Neural cell (in vitro differentiated cells): ENCODE results near the gene ASCL2. TPM values are rescaled to one million over a fixed set of nuclear protein-coding genes. Genes with fewer than 3 reads are reported as not detected.

ENCODE experiments used
- H2AFZ ChIP-seq: fragments of 200-600, 300-800 bp; sonication (generic), shearing (Covaris generic); 2 replicates; pipeline ENCODE4 v1.6.0; 2014; ENCODE audit warnings: low read depth, mild to moderate bottlenecking, antibody characterized with exemption, low read length, moderate library complexity
- H3F3A ChIP-seq: fragments of 200-600 bp; shearing (Covaris generic); 2 replicates; pipeline ENCODE4 v1.6.1; 2016; ENCODE audit warnings: mild to moderate bottlenecking, moderate library complexity, mixed read lengths, antibody characterized with exemption, low read length; ENCODE audit not compliant: insufficient read depth, poor library complexity, severe bottlenecking
- H3K27ac ChIP-seq: fragments of 200-600, 300-800 bp; sonication (generic), shearing (Covaris generic); 2 replicates; pipeline ENCODE4 v1.5.1; 2014; ENCODE audit warnings: mild to moderate bottlenecking, low read length, moderate library complexity
- H3K27me3 ChIP-seq: fragments of 300-800, 200-600 bp; sonication (generic), shearing (Covaris generic); 2 replicates; pipeline ENCODE4 v1.6.0; 2014; ENCODE audit warnings: mild to moderate bottlenecking, low read depth, low read length, moderate library complexity; ENCODE audit not compliant: insufficient read depth
- H3K36me3 ChIP-seq: fragments of 300-800, 200-600 bp; sonication (generic), shearing (Covaris generic); 2 replicates; pipeline ENCODE4 v1.5.1; 2014; ENCODE audit warnings: mild to moderate bottlenecking, antibody characterized with exemption, low read length, moderate library complexity; ENCODE audit not compliant: insufficient read depth
- H3K4me2 ChIP-seq: fragments of 300-800, 200-600 bp; sonication (generic), shearing (Covaris generic); 2 replicates; pipeline ENCODE4 v1.6.0; 2014; ENCODE audit warnings: mild to moderate bottlenecking, low read length
- H3K4me3 ChIP-seq: fragments of 300-800, 200-600 bp; sonication (generic), shearing (Covaris generic); 2 replicates; pipeline ENCODE4 v1.5.1; 2014; ENCODE audit warnings: mild to moderate bottlenecking, low read length, moderate library complexity
- H3K79me2 ChIP-seq: fragments of 200-600 bp; shearing (Covaris generic); replicated peaks from 2 replicates; pipeline ENCODE4 v1.6.0; 2014; ENCODE audit warnings: mild to moderate bottlenecking, low read length, moderate library complexity; ENCODE audit not compliant: insufficient read depth
- H3K9ac ChIP-seq: fragments of 300-800, 200-600 bp; sonication (generic), shearing (Covaris generic); 2 replicates; pipeline ENCODE4 v1.6.1; 2016; ENCODE audit warnings: mild to moderate bottlenecking, low read length, mixed read lengths
- H3K9me2 ChIP-seq: fragments of 200-600 bp; shearing (Covaris generic); 2 replicates; pipeline ENCODE4 v1.6.1; 2016; ENCODE audit warnings: mild to moderate bottlenecking, low read length, mixed read lengths; ENCODE audit not compliant: insufficient read depth
- H3K9me3 ChIP-seq: fragments of 200-600, 300-800 bp; sonication (generic), shearing (Covaris generic); 2 replicates; pipeline ENCODE4 v1.6.1; 2016; ENCODE audit warnings: mild to moderate bottlenecking, mixed run types, low read length, moderate library complexity, mixed read lengths
- H4K20me1 ChIP-seq: fragments of 200-600 bp; shearing (Covaris generic); 2 replicates; pipeline ENCODE4 v1.6.1; 2016; ENCODE audit warnings: mild to moderate bottlenecking, mixed run types; ENCODE audit not compliant: insufficient read depth
- EP300 ChIP-seq: fragments of 450-650 bp; conservative IDR thresholded peaks from 2 replicates; pipeline ENCODE4 v1.6.1; 2014; ENCODE audit warnings: antibody characterized with exemption, mild to moderate bottlenecking, moderate library complexity; ENCODE audit not compliant: poor library complexity, severe bottlenecking
- EZH2 ChIP-seq: fragments of 200-600, 300-800 bp; shearing (Covaris generic), sonication (generic); IDR thresholded peaks from 2 replicates; pipeline ENCODE4 v1.6.1; 2014; ENCODE audit warnings: antibody characterized with exemption, low read length, borderline replicate concordance, mild to moderate bottlenecking; ENCODE audit not compliant: insufficient read depth, poor library complexity, severe bottlenecking
- MXI1 ChIP-seq: fragments of 450-650 bp; conservative IDR thresholded peaks from 2 replicates; pipeline ENCODE4 v1.6.1; 2014; ENCODE audit warnings: antibody characterized with exemption, mild to moderate bottlenecking; ENCODE audit not compliant: poor library complexity, severe bottlenecking
- POLR2AphosphoS5 ChIP-seq: IDR thresholded peaks from 2 replicates; pipeline ENCODE4 v1.6.1; 2012
- RAD21 ChIP-seq: fragments of 450-650 bp; conservative IDR thresholded peaks from 2 replicates; pipeline ENCODE4 v1.6.1; 2014; ENCODE audit warnings: antibody characterized with exemption, mild to moderate bottlenecking, moderate library complexity
- REST ChIP-seq: IDR thresholded peaks from 2 replicates; pipeline ENCODE4 v1.6.1; 2012; ENCODE audit warnings: borderline replicate concordance
- SMC3 ChIP-seq: fragments of 450-650 bp; conservative IDR thresholded peaks from 2 replicates; pipeline ENCODE4 v1.6.1; 2014; ENCODE audit warnings: antibody characterized with exemption, mild to moderate bottlenecking, moderate library complexity; ENCODE audit not compliant: poor library complexity
- TAF1 ChIP-seq: IDR thresholded peaks from 2 replicates; pipeline ENCODE4 v1.6.1; 2012; ENCODE audit warnings: low read depth
- polyA plus RNA-seq: library from polyadenylated mRNA; depleted of rRNA; stranded (reverse); fragments of >200 nt; gene quantifications from 2 replicates; pipeline ENCODE4 v1.2.3, GENCODE V29; 2014
- TF ChIP-seq, protein P1 (sequence below): fragments of 450-650 bp; IDR thresholded peaks from 2 replicates; pipeline ENCODE4 v1.5.1; 2014; ENCODE audit warnings: antibody characterized with exemption, mild to moderate bottlenecking, moderate library complexity; ENCODE audit not compliant: poor library complexity, severe bottlenecking

The ASCL2 gene
- polyA plus RNA-seq, 1 donor from 2014 or later, result not detected

- TF ChIP-seq EZH2, result no peak
- no peak for TF ChIP-seq REST
- no peak for TF ChIP-seq MXI1
- TF ChIP-seq RAD21, result no peak
- no peak for TF ChIP-seq TAF1
- TF ChIP-seq SMC3, result no peak
- TF ChIP-seq EP300, result no peak
- TF ChIP-seq, protein P1, sequence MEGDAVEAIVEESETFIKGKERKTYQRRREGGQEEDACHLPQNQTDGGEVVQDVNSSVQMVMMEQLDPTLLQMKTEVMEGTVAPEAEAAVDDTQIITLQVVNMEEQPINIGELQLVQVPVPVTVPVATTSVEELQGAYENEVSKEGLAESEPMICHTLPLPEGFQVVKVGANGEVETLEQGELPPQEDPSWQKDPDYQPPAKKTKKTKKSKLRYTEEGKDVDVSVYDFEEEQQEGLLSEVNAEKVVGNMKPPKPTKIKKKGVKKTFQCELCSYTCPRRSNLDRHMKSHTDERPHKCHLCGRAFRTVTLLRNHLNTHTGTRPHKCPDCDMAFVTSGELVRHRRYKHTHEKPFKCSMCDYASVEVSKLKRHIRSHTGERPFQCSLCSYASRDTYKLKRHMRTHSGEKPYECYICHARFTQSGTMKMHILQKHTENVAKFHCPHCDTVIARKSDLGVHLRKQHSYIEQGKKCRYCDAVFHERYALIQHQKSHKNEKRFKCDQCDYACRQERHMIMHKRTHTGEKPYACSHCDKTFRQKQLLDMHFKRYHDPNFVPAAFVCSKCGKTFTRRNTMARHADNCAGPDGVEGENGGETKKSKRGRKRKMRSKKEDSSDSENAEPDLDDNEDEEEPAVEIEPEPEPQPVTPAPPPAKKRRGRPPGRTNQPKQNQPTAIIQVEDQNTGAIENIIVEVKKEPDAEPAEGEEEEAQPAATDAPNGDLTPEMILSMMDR, result no peak
- TF ChIP-seq POLR2AphosphoS5, result no peak
- Histone ChIP-seq H3K27ac (no peak overlapping the region), H3K27me3 (no peaks in the 10 kb centered on the region), H3F3A (no peaks in the 10 kb centered on the region), H3K9me3 (peaks cover 10% of the 10 kb centered on the region), H3K36me3 (no peaks in the 10 kb centered on the region), H3K9me2 (no peaks in the 10 kb centered on the region), H3K4me3 (no peak overlapping the region), H3K9ac (no peak overlapping the region), H3K79me2 (no peaks in the 10 kb centered on the region), H4K20me1 (no peaks in the 10 kb centered on the region), H2AFZ (no peak overlapping the region), H3K4me2 (no peak overlapping the region)
Observed at GRCh38 chr11:2233693-2234455, 36.5 kb downstream of the ASCL2 start.

- H3K4me2 ChIP-seq, result no peak overlapping the region
- no peaks in the 10 kb centered on the region for H3K36me3 ChIP-seq
- no peaks in the 10 kb centered on the region for H3K79me2 ChIP-seq
- no peak overlapping the region for H2AFZ ChIP-seq
- TF ChIP-seq EZH2, result no peak
- TF ChIP-seq TAF1, result no peak
- no peak for TF ChIP-seq REST
- TF ChIP-seq, protein P1, result no peak
- TF ChIP-seq MXI1, result no peak
- no peak for TF ChIP-seq RAD21
- TF ChIP-seq EP300, result no peak
- TF ChIP-seq POLR2AphosphoS5, result no peak
- TF ChIP-seq SMC3, result no peak
- no peaks in the 10 kb centered on the region for H3F3A ChIP-seq
- H3K27ac ChIP-seq, result no peak overlapping the region
- no peaks in the 10 kb centered on the region for H3K27me3 ChIP-seq
- no peaks in the 10 kb centered on the region for H3K9me2 ChIP-seq
- H4K20me1 ChIP-seq, result no peaks in the 10 kb centered on the region
- H3K9ac ChIP-seq, result no peak overlapping the region
- no peak overlapping the region for H3K4me3 ChIP-seq
- peaks cover 10% of the 10 kb centered on the region for H3K9me3 ChIP-seq
Observed at GRCh38 chr11:2229713-2230297, 40.6 kb downstream of the ASCL2 start.
